Ovary (tissue), 9 donors: ENCODE results near the gene XRCC3. TPM values are rescaled to one million over a fixed set of nuclear protein-coding genes. Genes with fewer than 3 reads are reported as not detected.

ENCODE experiments used
- DNase-seq, 5 donors: peaks; one replicate each; pipeline ENCODE4 v3.0.0-alpha.2; 2019 to 2020
- H3K27ac ChIP-seq, 2 donors: fragments of 200-600 bp; one replicate each; pipeline versions ENCODE4 v1.5.1 to v1.8.0; 2019 to 2022
- H3K27me3 ChIP-seq: fragments of 200-600 bp; one replicate; pipeline ENCODE4 v1.8.0; 2022
- H3K36me3 ChIP-seq: fragments of 200-600 bp; sonication (generic); one replicate; pipeline ENCODE4 v1.5.1; 2019
- H3K4me1 ChIP-seq: one replicate; pipeline ENCODE4 v1.8.1; 2013; ENCODE audit warnings: mild to moderate bottlenecking, moderate library complexity; ENCODE audit not compliant: insufficient read depth
- H3K4me3 ChIP-seq: fragments of 200-600 bp; sonication (generic); one replicate; pipeline ENCODE4 v1.5.1; 2017
- H3K9me3 ChIP-seq, 2 donors: fragments of 200-600 bp in 1 of 2; sonication (generic) in 1 of 2; one replicate each; pipeline versions ENCODE4 v1.5.1 to v1.8.1; 2013 to 2019; ENCODE audit warnings: mild to moderate bottlenecking in 1 of 2, moderate library complexity in 1 of 2
- CTCF ChIP-seq, 3 donors: fragments of 450-650 bp in 2 of 3; fragments of 200-600 bp in 1 of 3; IDR thresholded peaks; one replicate each; pipeline versions ENCODE4 v1.5.1 to v1.8.0; 2016 to 2022; ENCODE audit warnings: antibody characterized with exemption in 3 of 3, mild to moderate bottlenecking in 1 of 3
- EP300 ChIP-seq: sonication (generic); formaldehyde crosslinking; IDR thresholded peaks from one replicate; pipeline ENCODE4 v1.6.1; 2017; ENCODE audit warnings: antibody characterized with exemption
- POLR2A ChIP-seq: fragments of 450-650 bp; IDR thresholded peaks from one replicate; pipeline ENCODE4 v1.6.1; 2017; ENCODE audit warnings: antibody characterized with exemption, mild to moderate bottlenecking, moderate library complexity
- WGBS, 3 donors: extraction: QIAGEN DNeasy Blood & Tissue Kit in 1 of 3; methylation state at CpG; one replicate each; pipeline versions ENCODE4 v1.1.5 to v1.1.7; 2013 to 2017; 5-methylcytosine and 5-hydroxymethylcytosine counted together
- intact Hi-C, 4 donors: fragments of 100-400 bp; cut with DNase I; formaldehyde crosslinking; loops; one replicate each; pipeline versions ENCODE4 v1.11.0 to v1.15.1; 2022 to 2023
- polyA plus RNA-seq, 2 donors: library from polyadenylated mRNA; stranded (reverse); fragments of 200-250 nt in 1 of 2; fragments of 350-450 nt in 1 of 2; fragmentation: Illumina TruSeq in 1 of 2; extraction: RNeasy Lipid Tissue Mini Kit (QIAGEN cat#74804) in 1 of 2; gene quantifications; one replicate each; pipeline ENCODE4 v1.2.3, GENCODE V29; 2013 to 2014
- total RNA-seq, 7 donors: library from RNA; depleted of rRNA in 2 of 7; stranded (reverse); fragments of >200 nt in 2 of 7; fragmentation: NEBNext Ultra II Directional in 3 of 7; extraction: Animal tissue kit (Norgen Biotek cat#: 25700) in 3 of 7; gene quantifications; one replicate each; pipeline versions ENCODE4 v1.1.0 to v1.2.4, GENCODE V29; 2016 to 2023
- donor health status: DM: no; HTN: no; CAD: no; lungs with moderate emphysema.
- donor health status: DM: no; HTN: no; CAD: no.
- donor health status: Bipolar disorder and iron deficiency.
- donor health status: DM: yes; HTN: yes; CAD: no.
- donor health status: DM: no; HTN: no; CAD: no.
- donor health status: DM: yes; HTN: yes; CAD: no.

XRCC3 gene
- total and polyA plus RNA-seq, 9 donors: 1.4 to 8.5 (median 3.7) TPM

- no peaks in the 10 kb centered on the region for H3K9me3 ChIP-seq
- H3K27me3 ChIP-seq: no peaks in the 10 kb centered on the region
- H3K36me3 ChIP-seq: no peaks in the 10 kb centered on the region
- peaks cover 7% of the 10 kb centered on the region for H3K4me1 ChIP-seq
- H3K4me3 ChIP-seq: no peak overlapping the region
- no peak overlapping the region for H3K27ac ChIP-seq
- no peak for DNase-seq
- intact Hi-C loops: no loop called here
- TF ChIP-seq EP300: no peak
- no peak for TF ChIP-seq POLR2A
- TF ChIP-seq CTCF (IDR thresholded peaks at IDR 0.05): no peak
- 86 to 88% (median 86%) methylated on average over 15 of the region's 15 CpGs for whole genome bisulfite sequencing, 3 donors
Measured at GRCh38 chr14:103684871-103685270, 30.4 kb downstream of the XRCC3 start.

DNA sequence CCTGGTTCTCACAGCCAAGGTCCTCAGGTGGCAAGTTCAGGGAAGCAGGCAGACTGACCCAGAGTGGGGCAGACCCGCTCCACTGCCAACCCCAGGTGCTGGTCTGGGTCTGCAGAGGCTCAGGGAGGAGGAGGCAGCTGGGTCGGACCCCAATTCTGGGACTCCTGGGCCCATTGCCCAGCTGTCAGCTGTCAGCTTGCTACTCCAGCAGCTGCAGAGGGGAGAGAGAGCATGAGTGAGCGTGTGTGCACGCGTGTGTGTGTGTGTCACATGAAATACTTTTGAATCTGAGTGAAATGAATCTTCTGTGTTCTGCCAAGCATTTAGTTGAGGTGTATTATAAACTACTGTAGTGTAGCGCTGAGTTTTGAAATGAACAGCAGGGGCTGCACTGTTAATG, 30.8 kb downstream of the XRCC3 start:
- Histone ChIP-seq H3K27me3 (no peaks in the 10 kb centered on the region), H3K36me3 (no peaks in the 10 kb centered on the region), H3K4me3 (no peak overlapping the region), H3K27ac (no peak overlapping the region), H3K4me1 (peaks cover 8% of the 10 kb centered on the region), H3K9me3 (no peaks in the 10 kb centered on the region)
- WGBS, 3 donors: 54 to 68% (median 63%) methylated on average over 6 of the region's 6 CpGs
- TF ChIP-seq CTCF (IDR thresholded peaks at IDR 0.05) (no peak), POLR2A (no peak), EP300 (no peak)
- intact Hi-C loops: no loop called here
- DNase-seq: peak in 1 of 5 donors; percentile 27

GRCh38 chr14:103683139-103683538, 32.1 kb downstream of the XRCC3 start:
- Histone ChIP-seq H3K4me3 (no peak overlapping the region), H3K9me3 (no peaks in the 10 kb centered on the region), H3K4me1 (peaks cover 6% of the 10 kb centered on the region), H3K27ac (no peak overlapping the region), H3K36me3 (no peaks in the 10 kb centered on the region), H3K27me3 (no peaks in the 10 kb centered on the region)
- peak in 1 of 5 donors; percentile 17 for DNase-seq
- intact Hi-C loops: no loop called here
- 78 to 80% (median 79%) methylated on average over 15 of the region's 15 CpGs for WGBS, 3 donors
- no peak for TF ChIP-seq POLR2A
- TF ChIP-seq EP300: no peak
- TF ChIP-seq CTCF (IDR thresholded peaks at IDR 0.05): no peak

GRCh38 chr14:103680491-103681231, 34.6 kb downstream of the XRCC3 start:
- peaks cover 2% of the 10 kb centered on the region for H3K4me1 ChIP-seq
- no peak for DNase-seq
- H3K4me3 ChIP-seq: no peak overlapping the region
- intact Hi-C loops: no loop called here
- H3K36me3 ChIP-seq: no peaks in the 10 kb centered on the region
- WGBS, 3 donors: 80 to 85% (median 82%) methylated on average over 17 of the region's 17 CpGs
- H3K27me3 ChIP-seq: no peaks in the 10 kb centered on the region
- H3K27ac ChIP-seq: no peak overlapping the region
- TF ChIP-seq CTCF (IDR thresholded peaks at IDR 0.05) (no peak), EP300 (no peak), POLR2A (no peak)
- H3K9me3 ChIP-seq: no peaks in the 10 kb centered on the region
